Globus pallidus (tissue), 1 donor: ENCODE measurements around the gene NELL1.

ENCODE experiments used
- DNase-seq: peaks from one replicate; pipeline ENCODE4 v3.0.0-alpha.2; 2015; ENCODE audit warnings: low spot score

NELL1 gene

DNA sequence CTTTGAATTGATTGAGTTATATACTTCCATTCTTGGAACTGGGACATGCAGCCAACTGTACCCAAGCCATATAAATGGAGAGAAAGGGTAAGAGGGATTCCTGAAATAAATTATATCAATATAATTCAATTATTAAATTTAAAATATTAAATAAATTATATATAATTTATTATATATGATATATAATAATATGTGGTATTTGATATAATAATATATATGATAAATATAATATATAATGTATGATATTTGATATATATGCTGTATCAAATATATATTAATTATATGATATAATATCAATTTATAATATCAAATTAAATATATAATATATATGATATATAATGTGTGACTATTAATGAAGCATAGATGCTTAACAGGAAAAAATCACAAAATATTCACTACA lies 677.0 kb downstream of the NELL1 start:
- no peak for DNase-seq

DNA sequence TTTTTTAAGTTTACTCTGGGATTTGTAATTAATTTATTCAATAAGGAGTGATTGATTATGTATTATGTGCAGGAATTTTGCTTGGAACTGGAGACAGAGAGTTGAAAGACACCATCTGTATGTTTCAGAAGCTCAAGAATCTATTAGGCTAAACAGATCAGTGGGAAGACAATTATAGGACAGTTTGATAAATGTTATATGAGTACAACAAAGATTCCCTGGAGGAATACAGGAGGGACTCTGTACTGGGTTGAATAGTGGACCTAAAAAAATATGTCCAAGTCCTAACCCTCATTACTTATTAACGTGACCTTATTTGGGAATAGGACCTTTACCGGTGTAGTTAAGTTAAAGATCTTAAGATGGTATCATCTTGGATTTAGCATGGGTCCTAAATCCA lies 681.2 kb downstream of the NELL1 start:
- DNase-seq: no peak

- no peak for DNase-seq
Observed at GRCh38 chr11:21353425-21353824, 684.0 kb downstream of the NELL1 start.

- no peak for DNase-seq
Observed at GRCh38 chr11:21364866-21365624, 695.7 kb downstream of the NELL1 start.

- DNase-seq: no peak
Observed at GRCh38 chr11:21369947-21370346, 700.6 kb downstream of the NELL1 start.

DNA sequence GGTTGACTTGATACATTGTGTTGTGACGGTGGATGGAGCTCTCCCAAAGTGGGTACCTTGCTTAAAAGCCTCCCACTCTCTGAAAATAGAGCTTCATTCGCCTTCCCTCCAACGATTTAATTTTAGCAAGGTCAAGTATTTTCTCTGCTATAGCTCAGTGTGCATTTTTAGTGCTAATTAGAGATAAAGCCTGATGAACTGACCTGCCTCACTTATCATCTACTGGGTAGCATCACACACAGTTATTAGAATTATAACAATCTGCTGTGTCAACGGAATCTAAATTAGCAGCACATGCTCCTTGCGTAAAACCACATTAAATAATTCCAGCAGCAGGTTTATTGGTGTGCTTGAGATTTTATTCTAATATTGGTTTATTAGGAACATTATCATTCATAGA lies 701.7 kb downstream of the NELL1 start:
- no peak for DNase-seq

DNA sequence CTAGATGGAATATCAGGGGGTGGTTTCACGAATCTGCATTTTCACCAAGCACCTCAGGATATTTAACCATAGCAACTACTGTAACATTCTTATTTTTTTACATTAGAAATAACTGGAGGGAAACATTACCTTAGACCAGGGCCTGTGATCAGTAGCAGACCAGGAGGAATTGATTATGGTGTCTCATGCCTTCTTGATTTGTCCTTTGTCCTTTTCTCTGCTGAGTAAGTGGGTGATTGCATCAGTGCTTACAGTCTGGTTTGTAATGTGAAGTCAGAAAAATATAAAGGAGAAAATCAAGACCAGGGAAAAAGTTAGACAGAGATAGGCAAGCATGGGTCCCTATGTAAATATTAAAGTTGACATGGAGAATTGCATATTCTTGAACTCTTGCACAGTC lies 703.3 kb downstream of the NELL1 start:
- no peak for DNase-seq

DNA sequence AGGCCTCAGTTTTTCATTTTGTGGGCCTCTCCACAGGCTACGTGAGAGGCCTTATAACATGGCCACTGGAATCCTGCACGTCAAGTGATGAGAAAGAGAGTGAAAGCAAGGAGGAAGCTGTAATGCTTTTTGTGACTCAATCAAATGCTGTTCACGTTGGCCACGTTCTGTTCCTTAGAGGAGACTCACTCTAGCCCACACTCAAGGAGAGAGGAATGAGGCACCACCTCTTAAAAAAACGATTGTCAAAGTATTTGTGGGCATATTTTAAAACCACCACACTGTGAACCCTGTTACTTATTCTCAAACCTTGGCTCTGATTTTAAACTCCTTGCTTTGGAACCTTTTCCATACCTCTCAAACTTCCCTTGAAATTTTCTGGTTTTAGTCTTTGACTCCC lies 705.0 kb downstream of the NELL1 start:
- DNase-seq: no peak

GRCh38 chr11:21385669-21386440 lies 716.5 kb downstream of the NELL1 start:
- DNase-seq: no peak

- DNase-seq: no peak
Observed at GRCh38 chr11:21390430-21390829, 721.0 kb downstream of the NELL1 start.

- DNase-seq: no peak
Observed at GRCh38 chr11:21396342-21397008, 727.1 kb downstream of the NELL1 start.

DNA sequence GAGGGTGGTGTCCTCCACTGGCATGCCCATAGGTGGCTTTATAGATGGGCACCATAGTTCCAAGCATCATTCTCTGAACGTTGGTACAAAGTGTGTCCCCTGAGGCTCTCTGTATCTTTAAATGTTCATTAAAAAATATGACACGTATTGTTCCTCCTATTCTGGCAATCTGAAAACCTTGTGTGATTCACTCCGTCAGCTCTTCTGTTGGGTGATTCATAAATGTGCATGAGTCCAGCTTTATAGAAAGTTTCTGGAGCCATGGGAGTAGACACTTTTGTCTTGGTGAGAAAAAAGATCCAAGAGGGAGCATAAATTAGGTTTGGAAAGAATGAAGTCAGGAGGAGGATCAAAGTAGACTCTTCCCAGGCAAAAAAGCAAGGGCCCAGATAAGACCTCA lies 728.8 kb downstream of the NELL1 start:
- DNase-seq: no peak

GRCh38 chr11:21401496-21401895 lies 732.1 kb downstream of the NELL1 start:
- DNase-seq: no peak

GRCh38 chr11:21402274-21402673 lies 732.9 kb downstream of the NELL1 start:
- DNase-seq: no peak

- DNase-seq: no peak
Observed at GRCh38 chr11:21403069-21403468, 733.7 kb downstream of the NELL1 start.

- DNase-seq: no peak
Observed at GRCh38 chr11:21405422-21405821, 736.0 kb downstream of the NELL1 start.

DNA sequence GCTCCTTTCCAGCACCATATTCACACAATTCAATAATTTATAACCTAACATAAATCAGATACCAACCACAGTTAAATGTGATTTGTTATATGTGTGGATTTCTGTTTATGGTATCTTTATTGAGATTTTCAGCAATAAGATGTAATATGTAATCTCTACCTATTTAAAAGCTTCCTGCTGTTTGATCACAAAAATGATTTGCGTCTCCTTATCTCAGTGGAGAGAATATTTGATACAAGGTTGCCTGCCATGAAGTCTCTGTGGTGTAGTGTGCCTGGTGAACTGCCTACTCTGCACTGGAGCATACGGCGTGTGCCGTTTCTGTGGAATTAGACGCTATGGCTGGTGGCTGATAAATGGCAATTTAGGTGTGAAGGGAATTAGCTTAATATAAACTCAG lies 741.1 kb downstream of the NELL1 start:
- DNase-seq: no peak

- no peak for DNase-seq
Observed at GRCh38 chr11:21411104-21411503, 741.7 kb downstream of the NELL1 start.

DNA sequence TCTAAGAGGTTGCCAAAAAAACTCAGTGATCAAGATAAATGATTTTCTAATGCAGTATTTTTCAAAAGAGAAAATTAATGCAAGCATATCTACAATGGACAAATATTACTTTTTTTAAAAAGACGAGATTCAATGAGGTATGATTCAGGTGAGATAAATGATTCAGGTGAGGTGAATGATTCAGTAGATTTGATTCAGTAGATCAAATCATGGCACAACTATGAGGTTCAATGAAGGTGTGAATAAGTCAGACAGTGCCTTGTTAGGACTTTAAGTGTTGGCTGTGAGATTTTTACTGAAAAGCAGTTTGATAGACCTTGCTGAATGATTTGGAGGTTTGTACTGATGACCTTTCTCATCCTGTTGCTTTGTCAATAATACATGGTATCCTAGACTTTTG lies 742.2 kb downstream of the NELL1 start:
- no peak for DNase-seq

DNA sequence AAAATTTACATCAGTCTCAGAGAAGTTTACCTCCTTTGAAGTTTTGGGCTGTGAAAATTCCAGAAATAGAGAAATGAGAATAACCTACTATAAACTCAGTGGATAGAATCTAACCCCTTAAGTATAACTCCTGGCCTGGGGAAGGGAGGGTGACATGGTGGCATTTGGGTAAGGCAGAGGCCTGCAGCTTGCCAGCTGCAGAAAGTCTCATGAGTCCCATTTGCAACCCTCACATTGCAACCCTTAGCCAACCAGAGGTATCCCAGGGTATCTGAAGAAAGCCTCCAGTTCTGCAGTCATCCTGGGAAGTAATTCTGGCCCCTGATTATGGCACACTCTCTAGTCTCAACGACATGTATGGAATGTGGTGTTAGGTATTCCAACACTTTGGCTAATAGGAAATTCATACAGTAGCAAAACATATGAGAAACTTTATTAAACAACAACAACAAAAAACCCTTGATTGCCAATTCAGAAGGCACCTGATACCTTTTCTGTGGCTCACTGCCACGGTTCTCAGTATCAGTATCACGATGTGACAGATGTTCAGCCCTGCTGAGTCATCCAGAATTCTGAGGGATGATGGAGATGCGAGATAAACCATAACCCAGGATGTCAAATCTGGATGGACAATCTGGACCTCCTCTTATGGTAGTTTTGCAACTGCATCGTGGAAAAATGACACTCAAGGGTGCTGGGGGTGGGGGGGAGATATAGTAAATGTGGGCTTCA lies 743.4 kb downstream of the NELL1 start:
- no peak for DNase-seq

GRCh38 chr11:21414953-21415352 lies 745.6 kb downstream of the NELL1 start:
- no peak for DNase-seq

- DNase-seq: no peak
Observed at GRCh38 chr11:21415606-21416005, 746.2 kb downstream of the NELL1 start.
